ENCODE results near the gene EIF4E2. TPM values are rescaled to one million over a fixed set of nuclear protein-coding genes. Genes with fewer than 3 reads are reported as not detected.

EIF4E2 gene
- total RNA-seq, 1 donor from 2014 or later: 112 TPM

DNA sequence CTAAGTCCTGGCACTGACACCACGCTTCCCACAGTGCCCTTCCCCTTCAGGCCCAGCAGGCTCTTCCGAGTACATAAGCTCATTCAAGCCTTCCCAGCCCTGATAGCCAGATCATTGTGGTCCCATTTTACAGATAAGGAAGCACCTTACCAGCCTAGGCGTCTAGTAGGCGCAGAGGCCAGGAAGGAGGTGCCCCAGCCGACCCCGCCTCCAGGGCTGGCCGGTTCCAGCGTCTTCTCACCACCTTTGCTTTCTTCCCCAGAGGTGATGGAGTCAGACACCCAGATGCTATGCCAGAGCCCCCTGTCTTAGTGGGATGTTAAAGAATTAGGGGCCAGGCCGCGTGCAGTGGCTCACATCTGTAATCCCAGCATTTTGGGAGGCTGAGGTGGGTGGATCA lies 54.0 kb downstream of the EIF4E2 start:
- Histone ChIP-seq H3K9ac (ENCODE audit: low read length) (no peak overlapping the region), H3K9me3 (ENCODE audit: insufficient read depth, low read depth, low read length) (no peaks in the 10 kb centered on the region), H3K4me3 (ENCODE audit: insufficient read depth, low read depth, low read length) (no peak overlapping the region), H3K4me1 (ENCODE audit: insufficient read depth, low read length) (no peaks in the 10 kb centered on the region), H3K79me2 (ENCODE audit: insufficient read depth, low read length) (no peaks in the 10 kb centered on the region), H4K20me1 (ENCODE audit: insufficient read depth, low read length) (no peaks in the 10 kb centered on the region), H3K27me3 (ENCODE audit: insufficient read depth, low read length) (peaks cover 6% of the 10 kb centered on the region), H3K27ac (ENCODE audit: low read depth, low read length) (no peak overlapping the region), H3K36me3 (ENCODE audit: insufficient read depth, low read length) (no peaks in the 10 kb centered on the region), H3K4me2 (ENCODE audit: low read length) (no peak overlapping the region), H2AFZ (ENCODE audit: low read depth, low read length) (no peak overlapping the region)
- peaks cover 15% of the 10 kb centered on the region for H3K27me3 Mint-ChIP-seq (ENCODE audit: low read depth, unreplicated experiment)
- no peak for DNase-seq (ENCODE audit: low read depth)
- no peaks in the 10 kb centered on the region for H3K9me3 Mint-ChIP-seq (ENCODE audit: unreplicated experiment)
- H3K4me3 Mint-ChIP-seq (ENCODE audit: unreplicated experiment): no peak overlapping the region
- H3K4me1 Mint-ChIP-seq (ENCODE audit: low read depth, unreplicated experiment): no peaks in the 10 kb centered on the region
- no peak for FAIRE-seq
- TF ChIP-seq EZH2 (IDR thresholded peaks at IDR 0.05; ENCODE audit: insufficient read depth, low read length): no peak
- TF ChIP-seq, protein P1, sequence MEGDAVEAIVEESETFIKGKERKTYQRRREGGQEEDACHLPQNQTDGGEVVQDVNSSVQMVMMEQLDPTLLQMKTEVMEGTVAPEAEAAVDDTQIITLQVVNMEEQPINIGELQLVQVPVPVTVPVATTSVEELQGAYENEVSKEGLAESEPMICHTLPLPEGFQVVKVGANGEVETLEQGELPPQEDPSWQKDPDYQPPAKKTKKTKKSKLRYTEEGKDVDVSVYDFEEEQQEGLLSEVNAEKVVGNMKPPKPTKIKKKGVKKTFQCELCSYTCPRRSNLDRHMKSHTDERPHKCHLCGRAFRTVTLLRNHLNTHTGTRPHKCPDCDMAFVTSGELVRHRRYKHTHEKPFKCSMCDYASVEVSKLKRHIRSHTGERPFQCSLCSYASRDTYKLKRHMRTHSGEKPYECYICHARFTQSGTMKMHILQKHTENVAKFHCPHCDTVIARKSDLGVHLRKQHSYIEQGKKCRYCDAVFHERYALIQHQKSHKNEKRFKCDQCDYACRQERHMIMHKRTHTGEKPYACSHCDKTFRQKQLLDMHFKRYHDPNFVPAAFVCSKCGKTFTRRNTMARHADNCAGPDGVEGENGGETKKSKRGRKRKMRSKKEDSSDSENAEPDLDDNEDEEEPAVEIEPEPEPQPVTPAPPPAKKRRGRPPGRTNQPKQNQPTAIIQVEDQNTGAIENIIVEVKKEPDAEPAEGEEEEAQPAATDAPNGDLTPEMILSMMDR (IDR thresholded peaks at IDR 0.05; ENCODE audit: insufficient read depth, low read depth, low read length): no peak
- no peaks in the 10 kb centered on the region for H3K36me3 Mint-ChIP-seq (ENCODE audit: low read depth, unreplicated experiment)
- H3K27ac Mint-ChIP-seq (ENCODE audit: unreplicated experiment): no peak overlapping the region

GRCh38 chr2:232607011-232607410 lies 56.5 kb downstream of the EIF4E2 start:
- no peak overlapping the region for H2AFZ ChIP-seq (ENCODE audit: low read depth, low read length)
- H3K9ac ChIP-seq (ENCODE audit: low read length): no peak overlapping the region
- H3K36me3 ChIP-seq (ENCODE audit: insufficient read depth, low read length): no peaks in the 10 kb centered on the region
- H3K27me3 ChIP-seq (ENCODE audit: insufficient read depth, low read length): peaks cover 3% of the 10 kb centered on the region
- TF ChIP-seq, protein P1 (IDR thresholded peaks at IDR 0.05; ENCODE audit: insufficient read depth, low read depth, low read length): no peak
- TF ChIP-seq EZH2 (IDR thresholded peaks at IDR 0.05; ENCODE audit: insufficient read depth, low read length): no peak
- no peak overlapping the region for H3K4me3 ChIP-seq (ENCODE audit: insufficient read depth, low read depth, low read length)
- no peaks in the 10 kb centered on the region for H3K4me1 Mint-ChIP-seq (ENCODE audit: low read depth, unreplicated experiment)
- no peak for FAIRE-seq
- H3K9me3 Mint-ChIP-seq (ENCODE audit: unreplicated experiment): no peaks in the 10 kb centered on the region
- no peaks in the 10 kb centered on the region for H3K36me3 Mint-ChIP-seq (ENCODE audit: low read depth, unreplicated experiment)
- H3K27ac ChIP-seq (ENCODE audit: low read depth, low read length): no peak overlapping the region
- DNase-seq (ENCODE audit: low read depth): no peak
- no peak overlapping the region for H3K27ac Mint-ChIP-seq (ENCODE audit: unreplicated experiment)
- peaks cover 10% of the 10 kb centered on the region for H3K27me3 Mint-ChIP-seq (ENCODE audit: low read depth, unreplicated experiment)
- peaks cover 7% of the 10 kb centered on the region for H3K4me1 ChIP-seq (ENCODE audit: insufficient read depth, low read length)
- H3K4me2 ChIP-seq (ENCODE audit: low read length): no peak overlapping the region
- H3K4me3 Mint-ChIP-seq (ENCODE audit: unreplicated experiment): no peak overlapping the region
- H4K20me1 ChIP-seq (ENCODE audit: insufficient read depth, low read length): no peaks in the 10 kb centered on the region
- no peaks in the 10 kb centered on the region for H3K79me2 ChIP-seq (ENCODE audit: insufficient read depth, low read length)
- H3K9me3 ChIP-seq (ENCODE audit: insufficient read depth, low read depth, low read length): no peaks in the 10 kb centered on the region

GRCh38 chr2:232609607-232610006 lies 59.1 kb downstream of the EIF4E2 start:
- Histone ChIP-seq H3K79me2 (ENCODE audit: insufficient read depth, low read length) (no peaks in the 10 kb centered on the region), H2AFZ (ENCODE audit: low read depth, low read length) (no peak overlapping the region), H3K36me3 (ENCODE audit: insufficient read depth, low read length) (no peaks in the 10 kb centered on the region), H3K9me3 (ENCODE audit: insufficient read depth, low read depth, low read length) (no peaks in the 10 kb centered on the region), H3K27ac (ENCODE audit: low read depth, low read length) (no peak overlapping the region), H3K4me3 (ENCODE audit: insufficient read depth, low read depth, low read length) (no peak overlapping the region), H3K27me3 (ENCODE audit: insufficient read depth, low read length) (no peaks in the 10 kb centered on the region), H3K4me1 (ENCODE audit: insufficient read depth, low read length) (peaks cover 7% of the 10 kb centered on the region), H3K4me2 (ENCODE audit: low read length) (no peak overlapping the region), H4K20me1 (ENCODE audit: insufficient read depth, low read length) (no peaks in the 10 kb centered on the region), H3K9ac (ENCODE audit: low read length) (no peak overlapping the region)
- Mint-ChIP-seq H3K4me1 (ENCODE audit: low read depth, unreplicated experiment) (no peaks in the 10 kb centered on the region), H3K36me3 (ENCODE audit: low read depth, unreplicated experiment) (no peaks in the 10 kb centered on the region), H3K4me3 (ENCODE audit: unreplicated experiment) (no peak overlapping the region), H3K27me3 (ENCODE audit: low read depth, unreplicated experiment) (no peaks in the 10 kb centered on the region), H3K9me3 (ENCODE audit: unreplicated experiment) (no peaks in the 10 kb centered on the region), H3K27ac (ENCODE audit: unreplicated experiment) (no peak overlapping the region)
- FAIRE-seq (no peak), DNase-seq (ENCODE audit: low read depth) (no peak)
- TF ChIP-seq EZH2 (IDR thresholded peaks at IDR 0.05; ENCODE audit: insufficient read depth, low read length): no peak
- TF ChIP-seq, protein P1 (IDR thresholded peaks at IDR 0.05; ENCODE audit: insufficient read depth, low read depth, low read length): no peak

All from astrocyte (in vitro differentiated cells and primary cell).